Neural cell (in vitro differentiated cells): Measurements from ENCODE around the gene EQTN. TPM values are rescaled to one million over a fixed set of nuclear protein-coding genes. Genes with fewer than 3 reads are reported as not detected.

ENCODE experiments used
- H2AFZ ChIP-seq: fragments of 200-600, 300-800 bp; sonication (generic), shearing (Covaris generic); 2 replicates; pipeline ENCODE4 v1.6.0; 2014; ENCODE audit warnings: low read depth, mild to moderate bottlenecking, antibody characterized with exemption, low read length, moderate library complexity
- H3F3A ChIP-seq: fragments of 200-600 bp; shearing (Covaris generic); 2 replicates; pipeline ENCODE4 v1.6.1; 2016; ENCODE audit warnings: mild to moderate bottlenecking, moderate library complexity, mixed read lengths, antibody characterized with exemption, low read length; ENCODE audit not compliant: insufficient read depth, poor library complexity, severe bottlenecking
- H3K27ac ChIP-seq: fragments of 200-600, 300-800 bp; sonication (generic), shearing (Covaris generic); 2 replicates; pipeline ENCODE4 v1.5.1; 2014; ENCODE audit warnings: mild to moderate bottlenecking, low read length, moderate library complexity
- H3K27me3 ChIP-seq: fragments of 300-800, 200-600 bp; sonication (generic), shearing (Covaris generic); 2 replicates; pipeline ENCODE4 v1.6.0; 2014; ENCODE audit warnings: mild to moderate bottlenecking, low read depth, low read length, moderate library complexity; ENCODE audit not compliant: insufficient read depth
- H3K36me3 ChIP-seq: fragments of 300-800, 200-600 bp; sonication (generic), shearing (Covaris generic); 2 replicates; pipeline ENCODE4 v1.5.1; 2014; ENCODE audit warnings: mild to moderate bottlenecking, antibody characterized with exemption, low read length, moderate library complexity; ENCODE audit not compliant: insufficient read depth
- H3K4me2 ChIP-seq: fragments of 300-800, 200-600 bp; sonication (generic), shearing (Covaris generic); 2 replicates; pipeline ENCODE4 v1.6.0; 2014; ENCODE audit warnings: mild to moderate bottlenecking, low read length
- H3K4me3 ChIP-seq: fragments of 300-800, 200-600 bp; sonication (generic), shearing (Covaris generic); 2 replicates; pipeline ENCODE4 v1.5.1; 2014; ENCODE audit warnings: mild to moderate bottlenecking, low read length, moderate library complexity
- H3K79me2 ChIP-seq: fragments of 200-600 bp; shearing (Covaris generic); replicated peaks from 2 replicates; pipeline ENCODE4 v1.6.0; 2014; ENCODE audit warnings: mild to moderate bottlenecking, low read length, moderate library complexity; ENCODE audit not compliant: insufficient read depth
- H3K9ac ChIP-seq: fragments of 300-800, 200-600 bp; sonication (generic), shearing (Covaris generic); 2 replicates; pipeline ENCODE4 v1.6.1; 2016; ENCODE audit warnings: mild to moderate bottlenecking, low read length, mixed read lengths
- H3K9me2 ChIP-seq: fragments of 200-600 bp; shearing (Covaris generic); 2 replicates; pipeline ENCODE4 v1.6.1; 2016; ENCODE audit warnings: mild to moderate bottlenecking, low read length, mixed read lengths; ENCODE audit not compliant: insufficient read depth
- H3K9me3 ChIP-seq: fragments of 200-600, 300-800 bp; sonication (generic), shearing (Covaris generic); 2 replicates; pipeline ENCODE4 v1.6.1; 2016; ENCODE audit warnings: mild to moderate bottlenecking, mixed run types, low read length, moderate library complexity, mixed read lengths
- H4K20me1 ChIP-seq: fragments of 200-600 bp; shearing (Covaris generic); 2 replicates; pipeline ENCODE4 v1.6.1; 2016; ENCODE audit warnings: mild to moderate bottlenecking, mixed run types; ENCODE audit not compliant: insufficient read depth
- CTCF ChIP-seq: fragments of 450-650 bp; IDR thresholded peaks from 2 replicates; pipeline ENCODE4 v1.5.1; 2014; ENCODE audit warnings: antibody characterized with exemption, mild to moderate bottlenecking, moderate library complexity; ENCODE audit not compliant: poor library complexity, severe bottlenecking
- EP300 ChIP-seq: fragments of 450-650 bp; conservative IDR thresholded peaks from 2 replicates; pipeline ENCODE4 v1.6.1; 2014; ENCODE audit warnings: antibody characterized with exemption, mild to moderate bottlenecking, moderate library complexity; ENCODE audit not compliant: poor library complexity, severe bottlenecking
- EZH2 ChIP-seq: fragments of 200-600, 300-800 bp; shearing (Covaris generic), sonication (generic); IDR thresholded peaks from 2 replicates; pipeline ENCODE4 v1.6.1; 2014; ENCODE audit warnings: antibody characterized with exemption, low read length, borderline replicate concordance, mild to moderate bottlenecking; ENCODE audit not compliant: insufficient read depth, poor library complexity, severe bottlenecking
- MXI1 ChIP-seq: fragments of 450-650 bp; conservative IDR thresholded peaks from 2 replicates; pipeline ENCODE4 v1.6.1; 2014; ENCODE audit warnings: antibody characterized with exemption, mild to moderate bottlenecking; ENCODE audit not compliant: poor library complexity, severe bottlenecking
- POLR2AphosphoS5 ChIP-seq: IDR thresholded peaks from 2 replicates; pipeline ENCODE4 v1.6.1; 2012
- RAD21 ChIP-seq: fragments of 450-650 bp; conservative IDR thresholded peaks from 2 replicates; pipeline ENCODE4 v1.6.1; 2014; ENCODE audit warnings: antibody characterized with exemption, mild to moderate bottlenecking, moderate library complexity
- REST ChIP-seq: IDR thresholded peaks from 2 replicates; pipeline ENCODE4 v1.6.1; 2012; ENCODE audit warnings: borderline replicate concordance
- SMC3 ChIP-seq: fragments of 450-650 bp; conservative IDR thresholded peaks from 2 replicates; pipeline ENCODE4 v1.6.1; 2014; ENCODE audit warnings: antibody characterized with exemption, mild to moderate bottlenecking, moderate library complexity; ENCODE audit not compliant: poor library complexity
- TAF1 ChIP-seq: IDR thresholded peaks from 2 replicates; pipeline ENCODE4 v1.6.1; 2012; ENCODE audit warnings: low read depth
- polyA plus RNA-seq: library from polyadenylated mRNA; depleted of rRNA; stranded (reverse); fragments of >200 nt; gene quantifications from 2 replicates; pipeline ENCODE4 v1.2.3, GENCODE V29; 2014

Gene EQTN
- polyA plus RNA-seq, 1 donor from 2014 or later, result not detected

GRCh38 chr9:27303219-27303618 lies 6.3 kb upstream of the EQTN start:
- TF ChIP-seq REST (no peak), TAF1 (no peak), EP300 (no peak), MXI1 (no peak), POLR2AphosphoS5 (no peak), SMC3 (no peak), EZH2 (no peak), CTCF (no peak), RAD21 (no peak)
- no peak overlapping the region for H2AFZ ChIP-seq
- H3K4me2 ChIP-seq, result no peak overlapping the region

GRCh38 chr9:27293996-27294395 lies 3.0 kb downstream of the EQTN start:
- no peak overlapping the region for H3K9ac ChIP-seq
- no peak overlapping the region for H2AFZ ChIP-seq
- no peak overlapping the region for H3K4me2 ChIP-seq
- no peak overlapping the region for H3K4me3 ChIP-seq
- no peaks in the 10 kb centered on the region for H3K79me2 ChIP-seq
- no peaks in the 10 kb centered on the region for H3F3A ChIP-seq
- H3K36me3 ChIP-seq, result no peaks in the 10 kb centered on the region
- no peaks in the 10 kb centered on the region for H3K27me3 ChIP-seq
- H3K9me2 ChIP-seq, result no peaks in the 10 kb centered on the region
- no peaks in the 10 kb centered on the region for H3K9me3 ChIP-seq
- no peaks in the 10 kb centered on the region for H4K20me1 ChIP-seq
- no peak overlapping the region for H3K27ac ChIP-seq
- no peak for TF ChIP-seq SMC3
- no peak for TF ChIP-seq EZH2
- TF ChIP-seq CTCF, result no peak

More at GRCh38 chr9:27303219-27303618, 6.3 kb upstream of the EQTN start:
- Histone ChIP-seq H3K36me3 (no peaks in the 10 kb centered on the region), H3K4me3 (no peak overlapping the region), H3K9ac (no peak overlapping the region), H3F3A (no peaks in the 10 kb centered on the region), H3K9me2 (no peaks in the 10 kb centered on the region), H3K27me3 (no peaks in the 10 kb centered on the region), H3K27ac (no peak overlapping the region), H3K79me2 (no peaks in the 10 kb centered on the region), H3K9me3 (no peaks in the 10 kb centered on the region), H4K20me1 (no peaks in the 10 kb centered on the region)
